Measurements from ENCODE around the gene APEX1. TPM values are rescaled to one million over a fixed set of nuclear protein-coding genes. Genes with fewer than 3 reads are reported as not detected.
"Not testable (repeated sequence)": the region's sequence is repeated elsewhere in the genome, so short reads cannot be mapped to it uniquely, and the experiment has no call there.

Gene APEX1
- total RNA-seq, 1 experiment from 2014 or later, result 60.4 TPM

DNA sequence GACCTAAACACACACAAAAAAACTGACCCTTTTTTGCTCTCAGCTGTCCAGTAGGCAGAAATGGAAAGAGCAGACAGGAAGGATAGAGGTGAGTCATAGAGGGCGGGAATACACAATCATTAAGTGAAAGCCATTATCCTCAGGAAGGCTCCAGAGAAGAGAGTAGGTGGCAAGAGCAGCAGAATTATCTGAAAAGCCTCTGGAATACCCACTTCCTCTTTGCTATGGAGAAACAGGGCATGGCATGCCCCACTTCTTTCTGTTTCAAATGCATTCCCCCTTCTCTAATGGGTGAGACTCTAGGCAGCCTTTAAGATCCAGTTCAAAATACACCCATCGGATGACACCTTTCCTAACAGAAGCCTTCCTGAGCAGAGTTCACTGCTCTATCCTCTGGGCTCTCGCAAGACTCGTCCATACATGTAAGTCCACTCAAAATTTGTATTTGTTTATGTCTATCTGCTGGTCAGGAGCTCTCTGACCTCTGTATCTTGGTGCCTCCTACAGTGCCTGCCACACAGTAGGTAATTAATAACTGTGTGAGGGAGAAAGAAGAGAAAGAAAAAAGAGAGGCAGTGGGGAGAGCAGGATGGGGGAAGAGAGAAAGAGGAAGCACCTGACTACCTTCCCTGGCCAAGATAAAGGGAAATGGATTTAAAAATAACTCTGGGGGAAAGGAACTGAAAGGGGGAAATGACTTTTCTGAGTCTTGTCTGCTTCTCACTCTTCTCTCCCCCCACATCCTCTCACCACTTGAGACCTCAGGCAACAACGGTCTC, 27.6 kb upstream of the APEX1 start:
- no peak overlapping the region for H3K4me3 ChIP-seq

DNA sequence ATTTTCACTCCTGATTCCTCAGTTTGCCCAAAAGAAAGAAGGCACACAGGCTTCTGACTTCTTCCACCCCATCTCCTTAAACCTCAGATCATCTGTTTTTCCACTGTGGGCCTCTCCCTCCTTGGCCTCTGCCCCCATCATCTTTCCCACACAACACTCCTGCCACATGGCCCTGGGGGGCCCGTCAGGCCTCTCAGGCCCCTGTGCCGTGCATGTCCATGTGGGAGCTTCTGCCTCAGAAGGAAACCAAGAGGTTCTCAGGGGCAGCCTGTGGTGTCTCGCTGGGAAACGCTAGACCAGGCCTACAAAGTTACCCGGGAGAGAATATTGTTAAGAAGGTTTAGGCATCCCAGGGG, 27.0 kb upstream of the APEX1 start:
- Histone ChIP-seq H3K4me3 (no peak overlapping the region), H3K4me1 (replicated peaks) (peaks cover 3% of the 10 kb centered on the region; the same call in 1 of the 2 replicates), H3K27me3 (replicated peaks) (no peaks in the 10 kb centered on the region), H3K27ac (no peak overlapping the region), H3K9me3 (replicated peaks) (no peaks in the 10 kb centered on the region), H3K36me3 (no peaks in the 10 kb centered on the region)
- DNase-seq (ENCODE audit: low read depth in 1 of 2, low spot score in 2 of 2), result no peak

More for the DNA sequence above, 27.6 kb upstream of the APEX1 start:
- Histone ChIP-seq H3K27ac (no peak overlapping the region), H3K9me3 (replicated peaks) (no peaks in the 10 kb centered on the region), H3K4me1 (replicated peaks) (peaks cover 3% of the 10 kb centered on the region; the same call in 1 of the 2 replicates), H3K27me3 (replicated peaks) (no peaks in the 10 kb centered on the region), H3K36me3 (no peaks in the 10 kb centered on the region)
- peak in 1 of 2 experiments; percentile 31 for DNase-seq (ENCODE audit: low read depth in 1 of 2, low spot score in 2 of 2)

DNA sequence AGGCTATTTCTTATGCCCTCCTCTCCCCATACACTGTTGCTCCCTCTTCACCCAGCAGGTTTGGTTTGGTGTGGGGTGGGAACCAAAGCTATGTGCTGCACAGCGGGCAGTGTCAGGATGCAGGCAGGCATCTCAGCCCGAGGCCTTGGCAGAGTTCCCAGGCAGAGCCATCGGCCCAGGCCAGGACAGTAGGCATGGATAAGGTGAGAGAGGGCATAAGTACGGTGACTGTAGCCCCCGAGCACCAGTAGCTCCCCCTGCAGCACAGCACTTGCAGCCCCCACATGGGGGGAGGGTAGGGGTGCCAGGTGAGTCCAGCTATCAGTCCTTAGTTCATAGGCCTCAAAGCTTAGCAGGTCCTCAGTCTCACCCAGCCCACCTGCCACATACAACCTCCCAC, 26.2 kb upstream of the APEX1 start:
- Histone ChIP-seq H3K4me3 (no peak overlapping the region), H3K9me3 (replicated peaks) (no peaks in the 10 kb centered on the region), H3K27ac (no peak overlapping the region), H3K27me3 (replicated peaks) (no peaks in the 10 kb centered on the region), H3K4me1 (replicated peaks) (peaks cover 3% of the 10 kb centered on the region; the same call in 1 of the 2 replicates), H3K36me3 (no peaks in the 10 kb centered on the region)
- DNase-seq (ENCODE audit: low read depth in 1 of 2, low spot score in 2 of 2), result no peak

DNA sequence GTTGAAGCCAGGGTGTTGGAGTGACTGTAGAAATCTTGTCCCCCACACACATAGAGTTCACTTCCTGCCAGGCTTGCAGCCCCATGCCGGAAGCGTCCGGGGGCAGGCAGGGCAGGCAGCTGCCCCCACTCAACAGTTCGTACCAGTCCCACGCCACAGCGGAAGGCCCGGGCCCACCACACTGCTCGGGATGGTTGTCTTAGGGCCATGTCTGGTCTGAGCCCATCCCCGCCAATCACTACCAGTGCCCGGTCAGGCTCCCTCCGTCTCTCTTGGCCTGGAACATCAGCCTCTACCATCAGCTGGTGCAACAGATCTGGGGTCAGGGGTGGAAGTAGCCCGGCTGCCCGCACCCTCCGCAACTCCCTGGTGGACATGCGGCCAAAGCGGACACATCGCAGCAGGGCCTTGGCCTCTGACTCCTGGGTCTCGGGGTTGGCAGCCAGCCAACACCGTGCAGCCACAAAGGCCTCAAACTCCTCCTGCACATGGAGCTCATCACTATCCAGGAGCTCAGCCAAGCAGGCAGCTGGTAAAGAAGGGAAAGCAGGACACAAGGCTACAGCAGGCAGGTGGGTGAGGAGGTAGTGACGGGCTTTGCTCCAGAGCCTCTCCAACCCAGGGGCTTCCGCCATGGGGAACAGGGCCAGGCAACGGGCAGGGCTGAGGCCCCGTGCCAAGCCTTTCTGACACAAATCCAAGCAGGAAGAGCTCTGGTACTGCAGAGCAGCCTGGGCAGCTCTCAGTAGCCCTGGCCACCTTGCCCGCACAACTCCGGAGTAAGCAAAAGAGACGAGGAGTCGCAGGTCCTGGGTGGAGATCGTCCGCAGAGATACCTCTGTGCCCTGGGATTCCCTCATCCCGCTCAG, 25.0 kb upstream of the APEX1 start:
- DNase-seq (ENCODE audit: low read depth in 1 of 2, low spot score in 2 of 2), result no peak
- Histone ChIP-seq H3K9me3 (replicated peaks) (no peaks in the 10 kb centered on the region), H3K27me3 (replicated peaks) (no peaks in the 10 kb centered on the region), H3K27ac (no peak overlapping the region), H3K36me3 (no peaks in the 10 kb centered on the region), H3K4me3 (no peak overlapping the region), H3K4me1 (replicated peaks) (peaks cover 3% of the 10 kb centered on the region; the same call in 1 of the 2 replicates)

DNA sequence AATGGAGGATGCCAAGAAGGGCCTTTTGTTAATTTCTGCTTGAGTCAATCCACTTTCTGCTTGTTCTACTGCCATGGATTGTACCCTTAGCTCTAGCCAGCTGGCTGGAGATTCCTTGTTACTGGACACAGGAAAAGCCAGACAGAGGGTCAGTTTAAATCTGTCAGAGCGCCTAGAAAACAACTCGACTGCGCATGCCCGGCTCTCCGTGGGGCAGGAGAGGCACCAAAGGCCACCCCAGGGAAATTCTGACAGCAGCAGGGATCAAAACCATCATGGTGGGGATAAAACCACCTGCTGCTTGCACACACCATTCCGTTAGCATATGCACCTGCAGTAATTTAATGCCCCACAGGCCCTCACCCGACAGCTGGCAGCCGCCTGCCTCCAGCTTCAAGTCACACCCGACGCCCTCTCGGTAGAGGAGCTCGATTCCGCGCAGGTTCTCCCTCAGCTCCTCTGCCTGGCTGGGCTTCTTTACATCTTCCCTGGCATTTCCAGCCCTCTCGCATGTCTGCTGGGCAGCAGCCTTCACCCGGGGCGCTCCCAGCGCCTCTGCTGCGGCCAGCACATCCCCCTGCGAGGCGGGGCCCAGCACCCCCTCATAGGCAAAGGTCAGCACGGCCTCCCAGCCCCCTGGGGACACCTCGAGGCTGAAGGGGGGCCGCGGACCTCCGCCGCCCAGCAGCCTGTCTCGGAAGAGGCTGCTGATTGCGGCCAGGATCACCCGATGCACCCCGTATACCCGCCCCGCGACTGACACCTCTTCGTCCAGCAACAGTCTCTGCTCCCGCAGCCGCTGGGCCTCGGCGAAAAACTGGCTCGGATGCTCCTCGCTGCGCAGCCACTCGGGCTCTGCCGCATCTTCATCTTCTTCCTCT, 20.1 kb upstream of the APEX1 start:
- H3K36me3 ChIP-seq, result no peaks in the 10 kb centered on the region
- no peak overlapping the region for H3K4me3 ChIP-seq
- no peak overlapping the region for H3K27ac ChIP-seq
- H3K4me1 ChIP-seq (replicated peaks), result no peaks in the 10 kb centered on the region
- DNase-seq (ENCODE audit: low read depth in 1 of 2, low spot score in 2 of 2), result no peak
- no peaks in the 10 kb centered on the region for H3K27me3 ChIP-seq (replicated peaks)
- no peaks in the 10 kb centered on the region for H3K9me3 ChIP-seq (replicated peaks)

DNA sequence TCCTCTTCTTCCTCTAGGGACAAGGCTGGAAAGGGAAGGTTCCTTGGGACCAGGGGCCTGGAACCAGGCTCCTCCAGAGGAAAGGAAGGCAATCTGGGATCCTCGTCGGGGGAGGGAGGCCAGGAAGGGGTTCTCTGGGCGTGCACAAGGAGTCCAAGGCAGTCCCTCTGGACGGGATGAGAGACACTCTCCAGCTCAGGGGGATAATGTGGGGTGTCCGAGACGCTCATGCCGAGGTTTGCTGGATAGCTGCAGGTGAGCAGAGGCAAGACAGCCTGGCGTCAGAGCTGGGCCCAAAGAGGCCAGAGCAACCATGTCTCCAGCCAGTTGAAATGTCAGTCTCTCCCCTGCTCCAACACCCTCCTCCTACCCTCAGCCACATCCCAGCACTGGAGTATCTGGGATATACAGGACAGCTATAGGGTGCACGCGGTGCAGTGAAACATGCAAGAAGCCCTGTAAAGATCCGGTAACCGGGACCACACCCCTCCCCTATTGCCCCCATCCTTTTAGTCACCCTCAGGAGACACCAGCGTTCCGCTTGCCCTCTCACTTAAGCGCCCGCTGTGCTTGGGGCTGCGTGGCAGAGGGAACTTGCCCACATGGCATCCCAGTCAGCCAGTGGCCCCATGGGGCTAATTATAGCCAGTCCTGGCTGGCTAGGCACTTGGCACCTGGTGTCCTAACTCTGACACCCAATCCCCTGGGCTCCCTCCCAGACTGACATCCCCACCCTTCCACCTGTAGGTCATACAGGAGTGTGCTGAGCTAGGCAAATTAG, 19.3 kb upstream of the APEX1 start, which contains the start of gene KLHL33:
KLHL33 (minus strand) TSS at position 585 of the 781 bp plus-strand sequence; CDS start at position 230, 355 bp downstream.
- Histone ChIP-seq H3K4me3 (no peak within 1 kb of the TSS), H3K4me1 (replicated peaks) (no peaks in the 10 kb centered on the region), H3K9me3 (replicated peaks) (no peaks in the 10 kb centered on the region), H3K36me3 (no peaks in the 10 kb centered on the region), H3K27ac (no peak within 1 kb of the TSS), H3K27me3 (replicated peaks) (no peaks in the 10 kb centered on the region)
- DNase-seq (ENCODE audit: low read depth in 1 of 2, low spot score in 2 of 2), result no peak

DNA sequence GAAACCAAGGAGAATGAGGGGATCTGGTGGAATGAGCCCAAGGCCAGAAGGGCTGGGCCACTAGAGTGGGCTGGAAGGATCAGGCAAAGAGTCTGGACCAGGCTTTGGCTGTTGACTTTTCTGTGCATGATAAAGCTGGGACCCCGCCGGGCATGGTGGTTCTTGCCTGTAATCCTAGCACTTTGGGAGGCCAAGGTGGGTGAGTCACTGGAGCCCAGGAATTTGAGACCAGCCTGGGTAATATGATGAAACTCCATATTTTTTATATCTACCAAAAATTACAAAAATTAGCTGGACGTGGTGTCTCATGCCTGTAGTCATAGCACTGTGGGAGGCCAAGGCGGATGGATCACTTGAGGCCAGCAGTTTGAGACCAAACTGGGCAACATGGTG, 18.7 kb upstream of the APEX1 start:
- DNase-seq (ENCODE audit: low read depth in 1 of 2, low spot score in 2 of 2), result no peak
- H3K27me3 ChIP-seq (replicated peaks), result no peaks in the 10 kb centered on the region

DNA sequence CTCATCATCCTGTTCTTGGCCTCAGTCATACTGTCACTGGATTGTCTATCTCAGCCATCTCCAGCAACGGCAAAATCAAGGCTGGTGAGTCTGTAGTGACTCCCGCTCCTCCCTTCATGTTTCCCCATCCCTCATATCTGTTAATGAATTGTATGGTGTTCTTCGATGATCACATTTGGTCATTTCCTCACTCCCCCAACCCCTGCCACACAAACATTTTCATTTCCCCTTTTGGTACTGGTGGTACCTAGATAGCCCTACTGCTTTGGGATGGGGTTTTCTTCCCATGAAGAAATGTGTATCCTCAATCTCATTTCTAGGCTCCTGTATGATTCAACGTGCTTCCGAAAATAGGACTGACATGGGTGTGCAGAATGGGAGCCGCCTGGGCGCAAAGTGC, 16.4 kb upstream of the APEX1 start:
- Histone ChIP-seq H3K4me1 (replicated peaks) (no peaks in the 10 kb centered on the region), H3K36me3 (no peaks in the 10 kb centered on the region), H3K27me3 (replicated peaks) (no peaks in the 10 kb centered on the region), H3K4me3 (no peak overlapping the region), H3K27ac (no peak overlapping the region), H3K9me3 (replicated peaks) (no peaks in the 10 kb centered on the region)
- no peak for DNase-seq (ENCODE audit: low read depth in 1 of 2, low spot score in 2 of 2)

More for the DNA sequence above, 18.7 kb upstream of the APEX1 start:
- Histone ChIP-seq H3K27ac (no peak overlapping the region), H3K36me3 (no peaks in the 10 kb centered on the region), H3K4me3 (no peak overlapping the region), H3K4me1 (replicated peaks) (no peaks in the 10 kb centered on the region), H3K9me3 (replicated peaks) (no peaks in the 10 kb centered on the region)

DNA sequence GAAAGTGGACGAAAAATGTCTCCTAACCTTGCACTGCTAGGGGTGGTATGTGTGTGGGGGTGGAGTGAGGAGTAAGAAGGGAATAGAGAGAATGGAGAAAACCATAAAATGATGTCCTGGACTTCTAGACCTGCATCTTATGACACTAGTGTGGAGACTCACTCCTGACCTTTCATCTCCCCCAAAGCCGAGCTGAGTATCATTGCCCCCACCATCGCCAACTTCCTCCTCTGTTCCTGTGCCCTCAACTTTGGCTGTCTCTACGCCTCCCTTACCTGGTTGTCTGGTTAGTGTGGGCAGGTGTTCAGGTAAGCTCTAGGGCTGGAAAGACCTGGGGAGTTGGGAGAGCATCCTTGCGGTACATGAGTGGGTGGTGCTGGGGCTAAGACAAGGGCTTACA, 14.6 kb upstream of the APEX1 start:
- H3K4me1 ChIP-seq (replicated peaks), result no peaks in the 10 kb centered on the region
- H3K36me3 ChIP-seq, result peaks cover 2% of the 10 kb centered on the region
- H3K9me3 ChIP-seq (replicated peaks), result no peaks in the 10 kb centered on the region
- DNase-seq (ENCODE audit: low read depth in 1 of 2, low spot score in 2 of 2), result no peak
- no peak overlapping the region for H3K27ac ChIP-seq
- no peaks in the 10 kb centered on the region for H3K27me3 ChIP-seq (replicated peaks)
- H3K4me3 ChIP-seq, result no peak overlapping the region

DNA sequence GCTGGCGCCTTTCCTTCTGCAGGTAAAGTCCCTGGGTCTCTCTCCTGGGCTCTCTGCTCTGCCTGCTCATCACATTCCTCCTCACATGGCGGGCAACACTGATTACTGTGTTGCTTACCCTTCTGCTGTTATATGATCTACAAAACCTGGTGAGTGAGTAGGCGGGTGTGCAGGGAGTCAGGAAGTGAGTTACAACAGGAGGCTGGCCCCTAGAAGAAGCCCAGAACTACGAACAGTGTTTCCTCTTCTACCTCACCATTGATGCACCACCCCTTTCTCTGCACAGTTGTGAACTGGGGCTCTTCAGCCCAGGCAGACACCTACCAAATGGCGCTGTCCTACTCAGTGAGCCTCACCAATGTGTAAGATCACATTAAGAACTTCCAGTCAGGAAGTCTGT, 14.1 kb upstream of the APEX1 start:
- Histone ChIP-seq H3K27me3 (replicated peaks) (no peaks in the 10 kb centered on the region), H3K4me3 (no peak overlapping the region), H3K36me3 (peaks cover 6% of the 10 kb centered on the region), H3K4me1 (replicated peaks) (no peaks in the 10 kb centered on the region), H3K9me3 (replicated peaks) (no peaks in the 10 kb centered on the region), H3K27ac (no peak overlapping the region)
- no peak for DNase-seq (ENCODE audit: low read depth in 1 of 2, low spot score in 2 of 2)

DNA sequence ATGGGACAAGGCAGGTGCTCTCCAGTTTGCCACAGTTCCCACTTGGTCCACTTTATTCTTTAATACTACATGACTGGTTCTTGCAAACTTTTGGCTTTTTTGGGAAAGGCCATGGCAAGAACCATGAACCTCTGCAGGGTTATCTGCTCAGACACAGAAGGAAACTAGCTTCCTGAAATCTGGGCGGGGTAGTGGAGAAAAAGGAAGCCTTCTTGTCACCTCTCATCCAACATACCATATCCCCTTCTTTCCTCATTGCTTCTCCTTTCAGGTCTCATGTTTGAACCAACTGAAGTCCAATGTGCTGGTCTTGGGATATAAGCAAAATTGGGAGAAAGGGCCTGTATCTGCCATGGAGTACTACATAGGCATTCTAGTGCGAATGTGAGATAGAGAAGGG, 13.6 kb upstream of the APEX1 start:
- peaks cover 12% of the 10 kb centered on the region for H3K36me3 ChIP-seq
- H3K9me3 ChIP-seq (replicated peaks), result no peaks in the 10 kb centered on the region
- no peak for DNase-seq (ENCODE audit: low read depth in 1 of 2, low spot score in 2 of 2)
- no peak overlapping the region for H3K4me3 ChIP-seq
- no peak overlapping the region for H3K27ac ChIP-seq
- no peaks in the 10 kb centered on the region for H3K27me3 ChIP-seq (replicated peaks)
- no peaks in the 10 kb centered on the region for H3K4me1 ChIP-seq (replicated peaks)

DNA sequence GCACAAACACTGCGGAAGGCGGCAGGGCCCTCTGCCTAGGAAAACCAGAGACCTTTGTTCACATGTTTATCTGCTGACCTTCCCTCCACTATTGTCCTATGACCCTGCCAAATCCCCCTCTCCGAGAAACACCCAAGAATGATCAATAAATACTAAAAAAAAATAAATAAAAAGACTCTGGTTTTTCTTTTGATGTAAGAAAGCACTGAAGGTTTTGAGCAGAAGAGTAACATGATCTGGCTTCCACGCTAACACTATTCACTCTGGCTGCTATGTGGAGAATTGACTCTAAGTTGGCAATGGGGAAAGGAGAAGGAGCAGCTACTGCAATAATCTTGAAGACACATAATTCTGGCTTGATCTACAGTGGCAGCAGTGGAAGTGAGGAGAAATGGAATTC, 11.4 kb upstream of the APEX1 start:
- H3K4me1 ChIP-seq (replicated peaks), result not testable (repeated sequence)

DNA sequence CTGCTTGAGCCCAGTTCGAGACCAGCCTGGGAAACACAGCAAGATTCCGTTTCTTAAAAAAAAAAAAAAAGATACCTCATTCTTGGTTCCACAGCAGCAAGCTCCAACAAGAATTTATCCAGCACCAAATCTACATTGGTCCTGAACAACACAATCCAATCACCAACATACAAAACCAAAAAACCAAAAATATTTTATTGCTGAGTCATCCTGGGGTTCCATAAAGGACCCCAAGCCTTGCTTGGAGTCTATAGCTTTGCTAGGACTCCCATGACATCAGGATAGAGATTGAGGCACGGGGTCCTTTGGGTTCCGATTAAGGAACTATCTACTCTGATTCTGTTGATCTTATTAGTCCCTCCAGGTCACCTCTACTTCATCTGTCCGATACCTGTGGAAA, 8.1 kb upstream of the APEX1 start:
- Histone ChIP-seq H3K4me3 (no peak overlapping the region), H3K4me1 (replicated peaks) (no peaks in the 10 kb centered on the region), H3K27me3 (replicated peaks) (no peaks in the 10 kb centered on the region), H3K9me3 (replicated peaks) (no peaks in the 10 kb centered on the region), H3K27ac (no peak overlapping the region), H3K36me3 (peaks cover 58% of the 10 kb centered on the region)
- no peak for DNase-seq (ENCODE audit: low read depth in 1 of 2, low spot score in 2 of 2)

More for the DNA sequence above, 11.4 kb upstream of the APEX1 start:
- not testable (repeated sequence) for H3K27ac ChIP-seq; H3K9me3 ChIP-seq (replicated peaks); H3K4me3 ChIP-seq; H3K27me3 ChIP-seq (replicated peaks); DNase-seq (ENCODE audit: low read depth in 1 of 2, low spot score in 2 of 2)
- H3K36me3 ChIP-seq, result peaks cover 34% of the 10 kb centered on the region
